ENCODE measurements around the gene ADGRD2.

GRCh38 chr9:124453586-124454191 is 3.4 kb downstream of the ADGRD2 start:
- TF ChIP-seq CTCF (IDR thresholded peaks at IDR 0.05; ENCODE audit: low read depth, low read length): no peak
- no peak for TF ChIP-seq EZH2phosphoT487 (IDR thresholded peaks at IDR 0.05; ENCODE audit: low read depth)

Data from OCI-LY3 (cell line).